H1 (cell line): ENCODE data around the gene EPM2A. TPM values are rescaled to one million over a fixed set of nuclear protein-coding genes. Genes with fewer than 3 reads are reported as not detected.

ENCODE experiments used
- CTCF ChIA-PET: fragments of 300-600 bp; sonication (Branson Sonifier 250); formaldehyde crosslinking; loops from one replicate; lab custom pipeline; 2021; ENCODE audit not compliant: partially characterized antibody; lab: Charles Lee
- POLR2A ChIA-PET: fragments of 300-600 bp; sonication (Branson Sonifier 250); formaldehyde crosslinking; loops from one replicate; lab custom pipeline; 2021; ENCODE audit warnings: inconsistent platforms; ENCODE audit not compliant: partially characterized antibody; lab: Charles Lee
- DNase-seq, 2 experiments: peaks; one replicate each; pipeline versions ENCODE4 v3.0.0 to v3.0.0-alpha.2; 2010 to 2022; ENCODE audit warnings: low spot score in 2 of 2, low read depth in 1 of 2, mixed read lengths in 1 of 2
- FAIRE-seq: peaks from 2 replicates; lab custom pipeline; 2011; peaks lifted over from hg19 to GRCh38; lab: Jason Lieb, UNC
- H2AFZ ChIP-seq: 2 replicates; pipeline ENCODE4 v1.8.1; 2012; ENCODE audit warnings: low read length, inconsistent platforms
- H2AK5ac ChIP-seq: 2 replicates; pipeline ENCODE4 v1.6.1; 2013; ENCODE audit warnings: low read depth, low read length
- H2BK120ac ChIP-seq: replicated peaks from 2 replicates; pipeline ENCODE3; 2013; ENCODE audit warnings: low read depth, low read length, inconsistent platforms
- H2BK12ac ChIP-seq: 2 replicates; pipeline ENCODE4 v1.6.1; 2013; ENCODE audit warnings: low read depth, low read length
- H2BK15ac ChIP-seq: 2 replicates; pipeline ENCODE4 v1.6.1; 2013; ENCODE audit warnings: low read length
- H2BK20ac ChIP-seq: 2 replicates; pipeline ENCODE4 v1.6.1; 2013; ENCODE audit warnings: low read length
- H2BK5ac ChIP-seq: 2 replicates; pipeline ENCODE4 v1.6.1; 2013; ENCODE audit warnings: low read depth, low read length
- H3K14ac ChIP-seq: 2 replicates; pipeline ENCODE4 v1.6.1; 2013; ENCODE audit warnings: inconsistent platforms; ENCODE audit not compliant: insufficient read length
- H3K18ac ChIP-seq: 2 replicates; pipeline ENCODE4 v1.6.1; 2013; ENCODE audit warnings: low read length; ENCODE audit errors: extremely low read depth
- H3K23ac ChIP-seq: 2 replicates; pipeline ENCODE4 v1.6.1; 2013; ENCODE audit warnings: inconsistent platforms; ENCODE audit not compliant: insufficient read length
- H3K23me2 ChIP-seq: 2 replicates; pipeline ENCODE4 v1.6.1; 2013; ENCODE audit warnings: low read depth, low read length
- H3K27ac ChIP-seq: 2 replicates; pipeline ENCODE4 v1.6.1; 2011; ENCODE audit warnings: low read depth, low read length, inconsistent platforms
- H3K27me3 ChIP-seq, 4 experiments: replicated peaks in 1 of 4; 1 replicate in 1 of 4; 2 replicates in 3 of 4; pipeline versions ENCODE4 v1.6.1 to v1.8.1; 2011 to 2013; ENCODE audit warnings: low read length in 3 of 4, mild to moderate bottlenecking in 3 of 4, inconsistent platforms in 2 of 4, mixed read lengths in 2 of 4, moderate library complexity in 1 of 4; ENCODE audit not compliant: control insufficient read depth in 3 of 4, insufficient read depth in 3 of 4; ENCODE audit errors: extremely low read depth in 1 of 4
- H3K36me3 ChIP-seq, 4 experiments: 2 replicates each; pipeline versions ENCODE4 v1.6.1 to v1.8.1; 2011 to 2013; ENCODE audit warnings: mild to moderate bottlenecking in 4 of 4, low read length in 3 of 4, moderate library complexity in 2 of 4, control low read depth in 1 of 4, inconsistent platforms in 1 of 4; ENCODE audit not compliant: insufficient read depth in 4 of 4, control insufficient read depth in 2 of 4
- H3K4ac ChIP-seq: replicated peaks from 2 replicates; pipeline ENCODE3; 2013; ENCODE audit warnings: low read length, low read depth, mixed read lengths, inconsistent platforms; ENCODE audit not compliant: insufficient read length
- H3K4me1 ChIP-seq, 4 experiments: replicated peaks in 1 of 4; 1 replicate in 1 of 4; 2 replicates in 3 of 4; pipeline versions ENCODE4 v1.6.1 to v1.8.1; 2011 to 2013; ENCODE audit warnings: low read length in 3 of 4, inconsistent platforms in 2 of 4, mixed read lengths in 1 of 4; ENCODE audit not compliant: insufficient read depth in 4 of 4, control insufficient read depth in 3 of 4
- H3K4me2 ChIP-seq, 2 experiments: 2 replicates each; pipeline versions ENCODE4 v1.6.1 to v1.8.1; 2011 to 2013; ENCODE audit warnings: low read depth in 2 of 2, low read length in 2 of 2, control low read depth in 1 of 2, inconsistent platforms in 1 of 2, mild to moderate bottlenecking in 1 of 2; ENCODE audit not compliant: insufficient read depth in 1 of 2
- H3K4me3 ChIP-seq, 4 experiments: fragments of 200-600, 300-600 bp in 1 of 4; sonication (generic), shearing (Covaris generic), sonication (Bioruptor Twin) in 1 of 4; 2 replicates each; pipeline versions ENCODE4 v1.5.1 to v1.8.1; 2011 to 2016; ENCODE audit warnings: low read length in 4 of 4, low read depth in 3 of 4, control low read depth in 2 of 4, inconsistent platforms in 2 of 4, mild to moderate bottlenecking in 2 of 4, mixed read lengths in 1 of 4, moderate library complexity in 1 of 4; ENCODE audit not compliant: insufficient read depth in 2 of 4; ENCODE audit errors: extremely low read depth in 1 of 4
- H3K56ac ChIP-seq: replicated peaks from 2 replicates; pipeline ENCODE3; 2013; ENCODE audit warnings: low read depth, mild to moderate bottlenecking, mixed read lengths, low read length, inconsistent platforms; ENCODE audit not compliant: insufficient read length
- H3K79me1 ChIP-seq: 2 replicates; pipeline ENCODE4 v1.6.1; 2013; ENCODE audit warnings: low read depth, low read length, control low read depth
- H3K79me2 ChIP-seq, 2 experiments: 2 replicates each; pipeline versions ENCODE4 v1.6.1 to v1.8.1; 2012 to 2013; ENCODE audit warnings: low read length in 2 of 2, mild to moderate bottlenecking in 2 of 2, inconsistent platforms in 1 of 2; ENCODE audit not compliant: insufficient read depth in 2 of 2, control insufficient read depth in 1 of 2
- H3K9ac ChIP-seq, 4 experiments: replicated peaks in 1 of 4; 1 replicate in 1 of 4; 2 replicates in 3 of 4; pipeline versions ENCODE4 v1.6.1 to v1.8.1; 2011 to 2013; ENCODE audit warnings: low read depth in 3 of 4, low read length in 3 of 4, control low read depth in 2 of 4, mild to moderate bottlenecking in 2 of 4, moderate library complexity in 2 of 4, inconsistent platforms in 1 of 4; ENCODE audit errors: extremely low read depth in 1 of 4
- H3K9me3 ChIP-seq, 2 experiments: 2 replicates each; pipeline versions ENCODE4 v1.6.1 to v1.8.1; 2012 to 2013; ENCODE audit warnings: mild to moderate bottlenecking in 2 of 2, moderate library complexity in 2 of 2, control low read depth in 1 of 2, inconsistent platforms in 1 of 2, low read depth in 1 of 2, low read length in 1 of 2, mixed read lengths in 1 of 2; ENCODE audit not compliant: insufficient read depth in 2 of 2
- H4K20me1 ChIP-seq, 2 experiments: replicated peaks in 1 of 2; 2 replicates each; pipeline versions ENCODE3 to v1.8.1; 2011 to 2013; ENCODE audit warnings: inconsistent platforms in 2 of 2, low read length in 2 of 2, mild to moderate bottlenecking in 1 of 2; ENCODE audit not compliant: insufficient read depth in 2 of 2, control insufficient read depth in 1 of 2
- H4K5ac ChIP-seq: 2 replicates; pipeline ENCODE4 v1.6.1; 2013; ENCODE audit warnings: low read length, low read depth, mixed read lengths, inconsistent platforms; ENCODE audit not compliant: insufficient read length
- H4K8ac ChIP-seq: 2 replicates; pipeline ENCODE4 v1.8.0; 2013; ENCODE audit warnings: mild to moderate bottlenecking, moderate library complexity, low read length, inconsistent platforms; ENCODE audit not compliant: insufficient read depth; ENCODE audit errors: extremely low read depth
- H4K91ac ChIP-seq: replicated peaks from 2 replicates; pipeline ENCODE3; 2013; ENCODE audit warnings: low read length, mixed read lengths, inconsistent platforms; ENCODE audit not compliant: insufficient read length
- ASH2L ChIP-seq: fragments of 200-600, 300-600 bp; sonication (generic); IDR thresholded peaks from one replicate; pipeline ENCODE4 v1.7.1; 2017; ENCODE audit warnings: low read length
- CBX5 ChIP-seq: fragments of 300-800, 300-1000 bp; sonication (generic); IDR thresholded peaks from 2 replicates; pipeline ENCODE4 v1.7.1; 2016; ENCODE audit warnings: antibody characterized with exemption, low read length, low read depth
- EGR1 ChIP-seq: IDR thresholded peaks from 2 replicates; pipeline ENCODE4 v1.6.1; 2011; ENCODE audit warnings: low read depth, low read length, borderline replicate concordance
- FOSL1 ChIP-seq: IDR thresholded peaks from 2 replicates; pipeline ENCODE4 v1.6.1; 2011; ENCODE audit warnings: mild to moderate bottlenecking, low read depth, low read length, moderate library complexity; ENCODE audit not compliant: insufficient read depth
- HDAC2 ChIP-seq, 2 experiments: fragments of 300-600 bp in 1 of 2; sonication (generic) in 1 of 2; IDR thresholded peaks; 2 replicates each; pipeline ENCODE4 v1.6.1; 2011 to 2012; ENCODE audit warnings: low read depth in 2 of 2, low read length in 2 of 2, mild to moderate bottlenecking in 2 of 2, moderate library complexity in 2 of 2, borderline replicate concordance in 1 of 2, inconsistent platforms in 1 of 2
- POU5F1 ChIP-seq: IDR thresholded peaks from 2 replicates; pipeline ENCODE4 v1.6.1; 2011; ENCODE audit warnings: low read depth, mild to moderate bottlenecking, low read length, moderate library complexity
- RBBP5 ChIP-seq: IDR thresholded peaks from 2 replicates; pipeline ENCODE4 v1.7.1; 2012; ENCODE audit warnings: low read depth, mild to moderate bottlenecking, inconsistent platforms, low read length, moderate library complexity, borderline replicate concordance
- SUZ12 ChIP-seq: fragments of 200-600 bp; sonication (generic); IDR thresholded peaks from 2 replicates; pipeline ENCODE4 v1.6.1; 2012; ENCODE audit warnings: mild to moderate bottlenecking, inconsistent platforms, low read length, moderate library complexity, mixed read lengths
- ZNF274 ChIP-seq: IDR thresholded peaks from 2 replicates; pipeline ENCODE4 v1.7.0; 2012; ENCODE audit warnings: low read length, borderline replicate concordance; ENCODE audit errors: extremely low read depth
- polyA plus RNA-seq, 7 experiments: library from polyadenylated mRNA; depleted of rRNA in 3 of 7; stranded (reverse) in 5 of 7; unstranded in 2 of 7; fragments of >200 nt in 5 of 7; fragments of 200-250 nt in 2 of 7; gene quantifications; 1 replicate in 5 of 7; 2 replicates in 1 of 7; 4 replicates in 1 of 7; pipeline versions ENCODE4 v1.2.1 to v1.2.3, GENCODE V29; 2011 to 2013; ENCODE audit warnings: missing spikeins in 2 of 7, mixed read lengths in 2 of 7
- total RNA-seq: library from RNA; stranded (reverse); fragmentation: NEBNext Ultra II Directional; extraction: Animal tissue kit (Norgen Biotek cat#: 25700); gene quantifications from 2 replicates; pipeline ENCODE4 v1.2.1, GENCODE V29; 2021
- TF ChIP-seq, protein P1 (sequence below): IDR thresholded peaks from 2 replicates; pipeline ENCODE4 v1.6.1; 2012; ENCODE audit warnings: low read length, inconsistent platforms
- TF ChIP-seq, protein P2 (sequence below), 3 experiments: IDR thresholded peaks; 1 replicate in 2 of 3; 2 replicates in 1 of 3; pipeline versions ENCODE4 v1.5.1 to v1.6.1; 2011; ENCODE audit warnings: low read length in 3 of 3, mild to moderate bottlenecking in 3 of 3, inconsistent platforms in 2 of 3, low read depth in 1 of 3, moderate library complexity in 1 of 3; ENCODE audit not compliant: insufficient read depth in 1 of 3; ENCODE audit errors: control extremely low read depth in 1 of 3

The EPM2A gene
- total and polyA plus RNA-seq, 2 of the 8 experiments (the other 6 are each of a cell fraction or from before 2014, with no cell fraction given): 2.3 to 6.2 TPM

DNA sequence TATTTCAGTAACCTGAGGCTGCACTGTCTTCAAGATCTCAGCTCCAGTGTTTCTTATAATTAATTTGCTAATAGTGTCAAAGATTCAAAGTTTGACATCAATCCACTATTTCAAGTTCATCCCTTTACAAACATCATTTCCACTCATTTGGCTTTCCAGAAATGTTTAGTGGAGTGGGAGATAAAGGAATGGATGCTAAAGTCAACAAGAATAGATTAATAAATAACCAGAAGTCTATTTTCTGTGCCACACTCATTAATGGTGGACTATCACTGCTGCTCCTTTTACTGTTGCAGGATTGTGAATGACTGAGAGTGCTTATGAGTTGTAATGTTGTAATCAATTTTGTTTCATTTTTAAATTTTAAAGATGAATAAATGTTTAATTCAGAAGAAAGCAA is 28.4 kb upstream of the EPM2A start:
- no peak overlapping the region for H2BK120ac ChIP-seq
- no peak overlapping the region for H3K23ac ChIP-seq
- H3K27me3 ChIP-seq: no peaks in the 10 kb centered on the region
- H3K56ac ChIP-seq: no peak overlapping the region
- no peaks in the 10 kb centered on the region for H3K79me2 ChIP-seq
- no peak overlapping the region for H3K4me3 ChIP-seq
- H4K5ac ChIP-seq: no peak overlapping the region
- H3K18ac ChIP-seq: no peak overlapping the region
- H4K20me1 ChIP-seq: no peaks in the 10 kb centered on the region
- H4K8ac ChIP-seq: no peak overlapping the region
- H3K4ac ChIP-seq: no peak overlapping the region
- no peaks in the 10 kb centered on the region for H3K4me1 ChIP-seq
- no peak overlapping the region for H2AFZ ChIP-seq
- ChIA-PET CTCF (no interaction called here), POLR2A (no interaction called here)
- no peak overlapping the region for H2BK20ac ChIP-seq
- peaks cover 1% of the 10 kb centered on the region; the same call in 1 of the 2 replicates for H3K23me2 ChIP-seq
- H3K9ac ChIP-seq: no peak overlapping the region
- no peaks in the 10 kb centered on the region for H3K36me3 ChIP-seq
- DNase-seq (no peak), FAIRE-seq (no peak)
- H3K79me1 ChIP-seq: no peaks in the 10 kb centered on the region
- H2BK5ac ChIP-seq: no peak overlapping the region
- H4K91ac ChIP-seq: no peak overlapping the region
- H3K14ac ChIP-seq: no peak overlapping the region
- H3K9me3 ChIP-seq: no peaks in the 10 kb centered on the region
- H3K27ac ChIP-seq: no peak overlapping the region
- no peak overlapping the region for H2BK15ac ChIP-seq
- no peak overlapping the region for H3K4me2 ChIP-seq
- no peak overlapping the region for H2BK12ac ChIP-seq
- H2AK5ac ChIP-seq: no peak overlapping the region
- no peak for TF ChIP-seq HDAC2 (IDR thresholded peaks at IDR 0.05; ENCODE audit: borderline replicate concordance in 1 of 2, low read depth in 2 of 2, low read length in 2 of 2)
- TF ChIP-seq, protein P1, sequence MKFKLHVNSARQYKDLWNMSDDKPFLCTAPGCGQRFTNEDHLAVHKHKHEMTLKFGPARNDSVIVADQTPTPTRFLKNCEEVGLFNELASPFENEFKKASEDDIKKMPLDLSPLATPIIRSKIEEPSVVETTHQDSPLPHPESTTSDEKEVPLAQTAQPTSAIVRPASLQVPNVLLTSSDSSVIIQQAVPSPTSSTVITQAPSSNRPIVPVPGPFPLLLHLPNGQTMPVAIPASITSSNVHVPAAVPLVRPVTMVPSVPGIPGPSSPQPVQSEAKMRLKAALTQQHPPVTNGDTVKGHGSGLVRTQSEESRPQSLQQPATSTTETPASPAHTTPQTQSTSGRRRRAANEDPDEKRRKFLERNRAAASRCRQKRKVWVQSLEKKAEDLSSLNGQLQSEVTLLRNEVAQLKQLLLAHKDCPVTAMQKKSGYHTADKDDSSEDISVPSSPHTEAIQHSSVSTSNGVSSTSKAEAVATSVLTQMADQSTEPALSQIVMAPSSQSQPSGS: no peak
- TF ChIP-seq FOSL1: no peak
- TF ChIP-seq ZNF274: no peak
- no peak for TF ChIP-seq RBBP5
- no peak for TF ChIP-seq CBX5
- TF ChIP-seq SUZ12: no peak
- TF ChIP-seq ASH2L: no peak
- no peak for TF ChIP-seq POU5F1
- TF ChIP-seq EGR1: no peak
- TF ChIP-seq, protein P2, sequence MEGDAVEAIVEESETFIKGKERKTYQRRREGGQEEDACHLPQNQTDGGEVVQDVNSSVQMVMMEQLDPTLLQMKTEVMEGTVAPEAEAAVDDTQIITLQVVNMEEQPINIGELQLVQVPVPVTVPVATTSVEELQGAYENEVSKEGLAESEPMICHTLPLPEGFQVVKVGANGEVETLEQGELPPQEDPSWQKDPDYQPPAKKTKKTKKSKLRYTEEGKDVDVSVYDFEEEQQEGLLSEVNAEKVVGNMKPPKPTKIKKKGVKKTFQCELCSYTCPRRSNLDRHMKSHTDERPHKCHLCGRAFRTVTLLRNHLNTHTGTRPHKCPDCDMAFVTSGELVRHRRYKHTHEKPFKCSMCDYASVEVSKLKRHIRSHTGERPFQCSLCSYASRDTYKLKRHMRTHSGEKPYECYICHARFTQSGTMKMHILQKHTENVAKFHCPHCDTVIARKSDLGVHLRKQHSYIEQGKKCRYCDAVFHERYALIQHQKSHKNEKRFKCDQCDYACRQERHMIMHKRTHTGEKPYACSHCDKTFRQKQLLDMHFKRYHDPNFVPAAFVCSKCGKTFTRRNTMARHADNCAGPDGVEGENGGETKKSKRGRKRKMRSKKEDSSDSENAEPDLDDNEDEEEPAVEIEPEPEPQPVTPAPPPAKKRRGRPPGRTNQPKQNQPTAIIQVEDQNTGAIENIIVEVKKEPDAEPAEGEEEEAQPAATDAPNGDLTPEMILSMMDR (IDR thresholded peaks at IDR 0.05; ENCODE audit: control extremely low read depth in 1 of 3, insufficient read depth in 1 of 3, low read depth in 1 of 3, low read length in 3 of 3): no peak
